GM13976 (cell line): Measurements from ENCODE around the gene SAYSD1.

Experiments used
- DNase-seq: peaks from one replicate; pipeline ENCODE4 v3.0.0; 2012; ENCODE audit warnings: low spot score
- in situ Hi-C: fragments of 300-500 bp; cut with MboI; formaldehyde crosslinking; loops from one replicate; pipeline ENCODE4 v1.12.0; 2022; ENCODE audit warnings: low sequenced_read_pairs, mixed read lengths, inconsistent platforms; ENCODE audit not compliant: unreplicated experiment
- TF ChIP-seq, protein P1 (sequence below): IDR thresholded peaks from 2 replicates; pipeline ENCODE4 v1.5.1; 2012; ENCODE audit warnings: borderline replicate concordance, mild to moderate bottlenecking; ENCODE audit not compliant: insufficient read depth; ENCODE audit errors: extremely low read depth, missing control alignments, control extremely low read depth

SAYSD1 gene

DNA sequence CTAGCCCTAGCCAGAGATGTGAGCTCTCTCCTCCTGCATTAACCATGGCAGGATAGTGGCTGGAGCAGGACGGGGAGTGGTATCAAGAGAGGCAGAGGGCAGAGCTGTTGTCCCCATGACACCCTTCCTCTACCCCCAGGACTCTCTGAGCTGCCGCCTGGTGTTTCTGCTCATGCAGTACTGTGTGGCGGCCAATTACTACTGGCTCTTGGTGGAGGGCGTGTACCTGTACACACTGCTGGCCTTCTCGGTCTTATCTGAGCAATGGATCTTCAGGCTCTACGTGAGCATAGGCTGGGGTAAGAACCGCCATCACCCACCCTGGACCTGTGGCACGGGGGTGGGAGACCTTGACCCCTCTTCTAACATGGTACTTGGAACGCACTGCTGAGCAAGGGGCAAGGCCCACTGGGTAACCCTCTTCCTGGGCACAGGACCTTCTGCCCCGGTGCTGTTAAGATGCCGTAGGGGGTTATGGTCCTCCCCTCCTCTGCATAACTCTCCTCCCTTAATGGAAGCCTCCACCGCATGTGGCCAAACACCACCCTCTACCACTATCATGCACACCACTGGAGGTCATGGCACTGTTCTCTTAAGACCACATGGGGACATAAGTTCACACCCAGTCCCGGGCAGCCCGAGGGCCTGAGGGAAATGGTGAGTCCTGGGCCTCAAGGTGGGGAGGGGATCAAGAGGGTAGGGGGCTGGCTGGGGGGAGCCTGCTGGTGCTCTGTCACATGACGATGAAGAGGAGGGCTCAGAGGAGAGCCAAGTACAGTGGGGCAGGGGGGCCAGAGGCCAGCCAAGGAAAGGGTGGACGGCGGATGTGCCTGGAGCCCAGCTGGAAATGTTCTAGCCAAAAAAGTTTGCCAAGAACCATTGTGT is 41.3 kb downstream of the SAYSD1 start:
- in situ Hi-C loops = no loop called here
- DNase-seq = no peak
- TF ChIP-seq, protein P1, sequence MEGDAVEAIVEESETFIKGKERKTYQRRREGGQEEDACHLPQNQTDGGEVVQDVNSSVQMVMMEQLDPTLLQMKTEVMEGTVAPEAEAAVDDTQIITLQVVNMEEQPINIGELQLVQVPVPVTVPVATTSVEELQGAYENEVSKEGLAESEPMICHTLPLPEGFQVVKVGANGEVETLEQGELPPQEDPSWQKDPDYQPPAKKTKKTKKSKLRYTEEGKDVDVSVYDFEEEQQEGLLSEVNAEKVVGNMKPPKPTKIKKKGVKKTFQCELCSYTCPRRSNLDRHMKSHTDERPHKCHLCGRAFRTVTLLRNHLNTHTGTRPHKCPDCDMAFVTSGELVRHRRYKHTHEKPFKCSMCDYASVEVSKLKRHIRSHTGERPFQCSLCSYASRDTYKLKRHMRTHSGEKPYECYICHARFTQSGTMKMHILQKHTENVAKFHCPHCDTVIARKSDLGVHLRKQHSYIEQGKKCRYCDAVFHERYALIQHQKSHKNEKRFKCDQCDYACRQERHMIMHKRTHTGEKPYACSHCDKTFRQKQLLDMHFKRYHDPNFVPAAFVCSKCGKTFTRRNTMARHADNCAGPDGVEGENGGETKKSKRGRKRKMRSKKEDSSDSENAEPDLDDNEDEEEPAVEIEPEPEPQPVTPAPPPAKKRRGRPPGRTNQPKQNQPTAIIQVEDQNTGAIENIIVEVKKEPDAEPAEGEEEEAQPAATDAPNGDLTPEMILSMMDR = no peak

DNA sequence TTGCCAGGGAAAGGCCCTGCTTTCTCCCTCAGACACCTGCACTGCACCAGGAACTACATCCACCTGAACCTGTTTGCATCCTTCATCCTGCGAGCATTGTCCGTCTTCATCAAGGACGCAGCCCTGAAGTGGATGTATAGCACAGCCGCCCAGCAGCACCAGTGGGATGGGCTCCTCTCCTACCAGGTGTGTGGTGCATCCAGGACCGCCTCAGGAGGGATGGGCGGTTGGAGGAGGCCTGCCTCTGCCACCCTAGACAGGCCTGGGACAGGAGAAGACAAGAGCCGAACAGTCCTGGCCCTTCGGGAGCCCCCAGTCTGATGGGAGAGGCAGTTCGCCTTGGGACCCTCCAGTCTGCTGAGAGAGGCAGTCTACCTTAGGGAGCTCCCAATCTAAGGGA is 42.2 kb downstream of the SAYSD1 start:
- in situ Hi-C loops = no loop called here
- DNase-seq = no peak
- TF ChIP-seq, protein P1 = no peak

DNA sequence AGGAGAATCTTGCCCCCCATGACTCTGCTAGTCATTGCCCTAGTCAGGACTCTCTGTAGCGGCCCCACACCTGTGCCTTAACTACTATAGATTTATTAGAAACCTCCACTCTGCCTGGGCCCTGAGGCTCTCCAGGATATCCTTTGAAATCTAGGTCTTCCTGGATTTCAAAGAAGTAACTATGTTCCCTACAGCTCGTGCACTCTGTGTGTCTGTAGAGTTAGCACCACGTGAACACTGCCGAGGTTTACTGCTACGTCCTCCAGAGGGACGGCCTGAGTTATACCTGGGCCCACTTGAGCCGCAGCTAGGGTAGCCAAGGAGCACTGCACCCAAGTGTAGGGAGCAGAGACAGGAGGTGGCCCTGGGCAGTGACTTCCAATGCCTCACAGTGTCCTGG is 46.6 kb downstream of the SAYSD1 start:
- TF ChIP-seq, protein P1 = no peak
- no peak for DNase-seq
- in situ Hi-C loops = no loop called here

DNA sequence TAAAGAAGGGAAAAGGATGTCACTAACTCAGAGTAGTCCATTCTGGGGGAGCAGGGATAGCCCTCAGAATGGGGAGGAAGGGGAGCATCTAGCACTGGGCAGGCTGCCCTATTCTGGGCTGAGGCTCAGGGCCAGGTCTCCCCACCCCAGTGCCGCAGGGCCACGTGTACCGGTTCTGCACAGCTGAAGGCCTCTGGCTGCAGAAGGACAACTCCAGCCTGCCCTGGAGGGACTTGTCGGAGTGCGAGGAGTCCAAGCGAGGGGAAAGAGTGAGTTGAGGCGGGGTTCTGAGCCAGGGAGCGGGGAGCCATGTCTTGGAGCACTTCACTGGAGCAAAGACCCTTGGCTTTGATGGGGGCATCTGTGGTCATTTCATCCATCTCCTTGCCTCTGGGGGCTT is 49.4 kb downstream of the SAYSD1 start:
- DNase-seq = no peak
- in situ Hi-C loops = no loop called here
- TF ChIP-seq, protein P1 = no peak

DNA sequence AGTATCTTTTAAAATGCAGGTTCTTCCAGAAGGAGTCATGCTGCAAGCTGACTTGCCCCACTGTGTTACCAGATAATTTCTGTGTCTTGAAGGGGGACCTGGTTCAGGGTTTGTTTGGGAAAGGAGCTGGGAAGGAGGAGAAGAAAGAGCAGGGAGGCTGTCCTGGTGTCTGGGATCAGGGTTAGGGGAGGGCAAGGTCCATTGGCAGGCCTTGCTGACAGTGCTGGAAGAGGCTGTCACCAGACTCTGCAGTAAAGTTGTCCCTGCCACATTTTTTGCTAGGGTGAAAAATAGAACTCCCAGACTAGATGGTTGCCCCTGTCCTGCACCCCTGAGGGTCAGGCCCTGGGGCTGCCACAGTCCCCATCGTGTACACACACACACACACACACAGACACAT is 51.5 kb downstream of the SAYSD1 start:
- TF ChIP-seq, protein P1 = no peak
- DNase-seq = no peak
- in situ Hi-C loops = no loop called here

DNA sequence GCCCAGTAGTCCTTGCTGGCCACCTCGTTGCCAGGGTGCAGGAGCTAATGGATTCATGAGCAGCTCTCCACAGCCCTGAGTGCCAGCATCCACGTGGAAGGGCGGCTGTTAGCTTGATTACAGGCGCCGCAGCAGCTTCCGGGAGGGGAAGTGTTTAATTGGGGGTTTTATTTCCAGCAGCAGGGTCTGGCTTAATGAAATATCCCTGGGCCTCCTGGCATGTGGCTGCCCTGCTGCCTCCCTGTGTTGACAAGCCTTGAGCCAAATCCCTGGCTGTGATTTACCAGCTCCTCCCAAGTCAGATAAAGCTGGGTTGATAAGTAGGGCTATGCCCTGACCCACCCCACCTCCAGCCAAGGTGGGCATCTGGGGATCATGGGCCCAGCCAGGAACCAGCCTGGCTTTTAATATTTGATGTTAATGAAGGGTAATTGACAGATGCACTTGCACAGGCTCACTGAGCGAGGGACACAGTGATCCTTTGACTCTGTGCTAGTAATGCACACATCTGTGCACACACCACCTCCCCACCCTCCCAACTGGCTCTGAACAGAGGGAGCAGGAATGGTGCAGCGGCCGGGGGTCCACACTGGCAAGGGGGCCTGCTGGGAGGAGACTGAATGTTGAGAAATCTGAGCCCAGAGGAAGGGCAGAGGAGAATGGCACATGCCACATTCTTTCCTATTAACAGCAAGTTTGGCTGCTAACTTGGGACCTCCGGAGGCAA is 52.8 kb downstream of the SAYSD1 start:
- in situ Hi-C loops = no loop called here
- TF ChIP-seq, protein P1 = no peak
- DNase-seq = no peak
